GM23338 (cell line): ENCODE data around the gene DST. TPM values are rescaled to one million over a fixed set of nuclear protein-coding genes. Genes with fewer than 3 reads are reported as not detected.

Source experiments
- ATAC-seq: fragments of 200-7000 bp; cut with Tn5 transposase; 3 replicates; pipeline ENCODE4 v1.9.1; 2020
- DNase-seq: peaks from one replicate; pipeline ENCODE4 v3.0.0-alpha.2; 2015; ENCODE audit warnings: low spot score
- H2AFZ ChIP-seq: fragments of 200-600 bp; sonication (generic); 2 replicates; pipeline ENCODE4 v1.8.0; 2016; ENCODE audit warnings: antibody characterized with exemption, mild to moderate bottlenecking, moderate library complexity
- H3F3A ChIP-seq: fragments of 200-600 bp; sonication (generic); replicated peaks from 2 replicates; pipeline ENCODE4 v1.8.0; 2017; ENCODE audit warnings: antibody characterized with exemption, mixed run types, low read depth
- H3K27ac ChIP-seq: fragments of 200-600 bp; sonication (generic); 2 replicates; pipeline ENCODE4 v1.6.1; 2016; ENCODE audit warnings: low read depth
- H3K27me3 ChIP-seq: fragments of 200-600 bp; sonication (generic); 2 replicates; pipeline ENCODE4 v1.8.0; 2016; ENCODE audit warnings: mild to moderate bottlenecking, mixed run types, moderate library complexity; ENCODE audit not compliant: insufficient read depth
- H3K36me3 ChIP-seq: fragments of 200-600 bp; sonication (generic); 2 replicates; pipeline ENCODE4 v1.8.0; 2016; ENCODE audit warnings: mild to moderate bottlenecking; ENCODE audit not compliant: insufficient read depth
- H3K4me1 ChIP-seq: fragments of 200-600 bp; sonication (generic); 2 replicates; pipeline ENCODE4 v1.8.0; 2016; ENCODE audit warnings: mild to moderate bottlenecking, moderate library complexity; ENCODE audit not compliant: insufficient read depth
- H3K4me2 ChIP-seq: fragments of 200-600 bp; sonication (generic); 2 replicates; pipeline ENCODE4 v1.7.1; 2017; ENCODE audit warnings: mixed run types
- H3K4me3 ChIP-seq: fragments of 200-600 bp; sonication (generic); 2 replicates; pipeline ENCODE4 v1.6.1; 2016; ENCODE audit warnings: mixed run types
- H3K79me2 ChIP-seq: fragments of 200-600 bp; sonication (generic); replicated peaks from 2 replicates; pipeline ENCODE4 v1.8.0; 2017; ENCODE audit warnings: mild to moderate bottlenecking; ENCODE audit not compliant: insufficient read depth
- H3K9me2 ChIP-seq: fragments of 200-600 bp; sonication (generic); 2 replicates; pipeline ENCODE4 v1.8.0; 2017; ENCODE audit not compliant: insufficient read depth
- H4K20me1 ChIP-seq: fragments of 200-600 bp; sonication (generic); replicated peaks from 2 replicates; pipeline ENCODE4 v1.8.0; 2017; ENCODE audit warnings: mild to moderate bottlenecking; ENCODE audit not compliant: insufficient read depth
- H3K27ac Mint-ChIP-seq: 2 replicates; pipeline ENCODE4 v1.8.0; 2020; ENCODE audit warnings: inconsistent platforms, mild to moderate bottlenecking, moderate library complexity, mixed read lengths
- H3K27me3 Mint-ChIP-seq: 3 replicates; pipeline ENCODE4 v1.8.0; 2022; ENCODE audit warnings: low read depth, mild to moderate bottlenecking, moderate library complexity, mixed read lengths, inconsistent platforms; ENCODE audit not compliant: insufficient read depth, poor library complexity
- H3K36me3 Mint-ChIP-seq: 3 replicates; pipeline ENCODE4 v1.8.0; 2021; ENCODE audit warnings: low read depth, mild to moderate bottlenecking, inconsistent platforms, moderate library complexity, mixed read lengths
- H3K4me1 Mint-ChIP-seq: 3 replicates; pipeline ENCODE4 v1.8.0; 2020; ENCODE audit warnings: mild to moderate bottlenecking, inconsistent platforms, mixed read lengths
- H3K4me3 Mint-ChIP-seq: 3 replicates; pipeline ENCODE4 v1.8.0; 2021; ENCODE audit warnings: moderate library complexity, mild to moderate bottlenecking, inconsistent platforms, mixed read lengths
- H3K9me3 Mint-ChIP-seq: 3 replicates; pipeline ENCODE4 v1.8.0; 2020; ENCODE audit warnings: moderate library complexity, mild to moderate bottlenecking, inconsistent platforms, mixed read lengths
- CREB1 ChIP-seq: fragments of 250-450 bp; sonication (Bioruptor Pico); IDR thresholded peaks from 2 replicates; pipeline ENCODE4 v1.5.0; 2020; ENCODE audit warnings: low read depth, mild to moderate bottlenecking, moderate library complexity
- CTCF ChIP-seq, 2 experiments: fragments of 200-600 bp in 1 of 2; sonication (generic) in 1 of 2; conservative IDR thresholded peaks; 2 replicates each; pipeline versions ENCODE4 v1.5.1 to v1.6.1; 2016 to 2017; ENCODE audit warnings: antibody characterized with exemption in 2 of 2, low read depth in 2 of 2, mild to moderate bottlenecking in 2 of 2, moderate library complexity in 1 of 2
- ETS1 ChIP-seq: IDR thresholded peaks from 2 replicates; pipeline ENCODE4 v1.6.1; 2016; ENCODE audit warnings: antibody characterized with exemption
- EZH2 ChIP-seq: fragments of 200-600 bp; sonication (generic); IDR thresholded peaks from one replicate; pipeline ENCODE4 v1.8.0; 2017; ENCODE audit warnings: antibody characterized with exemption, mild to moderate bottlenecking, low read depth; ENCODE audit not compliant: unreplicated experiment
- EZH2phosphoT487 ChIP-seq: fragments of 200-600 bp; sonication (generic); IDR thresholded peaks from one replicate; pipeline ENCODE4 v1.8.1; 2018; ENCODE audit warnings: antibody characterized with exemption; ENCODE audit not compliant: unreplicated experiment
- JUNB ChIP-seq: IDR thresholded peaks from one replicate; pipeline ENCODE4 v1.6.1; 2016; ENCODE audit warnings: antibody characterized with exemption; ENCODE audit not compliant: unreplicated experiment
- NANOG ChIP-seq: IDR thresholded peaks from 2 replicates; pipeline ENCODE4 v1.6.1; 2016; ENCODE audit warnings: antibody characterized with exemption, borderline replicate concordance
- POLR2AphosphoS5 ChIP-seq: IDR thresholded peaks from 2 replicates; pipeline ENCODE4 v1.6.1; 2016; ENCODE audit warnings: antibody characterized with exemption, low read depth
- REST ChIP-seq: IDR thresholded peaks from one replicate; pipeline ENCODE4 v1.6.1; 2018; ENCODE audit warnings: antibody characterized with exemption; ENCODE audit not compliant: unreplicated experiment
- STAT1 ChIP-seq: IDR thresholded peaks from one replicate; pipeline ENCODE4 v1.6.1; 2016; ENCODE audit warnings: antibody characterized with exemption; ENCODE audit not compliant: unreplicated experiment
- ZNF114 ChIP-seq: fragments of 250-450 bp; sonication (Bioruptor Pico); IDR thresholded peaks from 2 replicates; pipeline ENCODE4 v1.5.0; 2020; ENCODE audit warnings: mild to moderate bottlenecking, moderate library complexity
- ZNF331 ChIP-seq: fragments of 250-450 bp; sonication (Bioruptor Pico); IDR thresholded peaks from 2 replicates; pipeline ENCODE4 v1.5.0; 2020; ENCODE audit warnings: low read depth, mild to moderate bottlenecking, moderate library complexity
- polyA plus RNA-seq: library from polyadenylated mRNA; unstranded; fragments of >200 nt; fragmentation: Nextera tagmentation; extraction: Ambion mirVana; gene quantifications from 2 replicates; pipeline ENCODE4 v1.2.1, GENCODE V29; 2016
- total RNA-seq: library from RNA; depleted of rRNA; stranded (reverse); fragments of >200 nt; shearing (Covaris generic); gene quantifications from 2 replicates; pipeline ENCODE4 v1.2.3, GENCODE V29; 2014

The DST gene
- total and polyA plus RNA-seq, 2 experiments from 2014 or later = 88.7 to 188 TPM

- DNase-seq (no peak), ATAC-seq (no peak)
- H3K4me2 ChIP-seq = no peak overlapping the region
- no peak overlapping the region for H3K27ac ChIP-seq
- H2AFZ ChIP-seq = no peak overlapping the region
- H3K9me2 ChIP-seq = no peaks in the 10 kb centered on the region
- TF ChIP-seq REST (no peak), NANOG (no peak), EZH2phosphoT487 (no peak), ETS1 (no peak)
- Mint-ChIP-seq H3K27ac (no peak overlapping the region), H3K4me3 (no peak overlapping the region), H3K27me3 (peaks cover 1% of the 10 kb centered on the region), H3K9me3 (no peaks in the 10 kb centered on the region), H3K4me1 (peaks cover 49% of the 10 kb centered on the region), H3K36me3 (no peaks in the 10 kb centered on the region)
- peaks cover 26% of the 10 kb centered on the region for H3K4me1 ChIP-seq
- H3K27me3 ChIP-seq = no peaks in the 10 kb centered on the region
- H3K4me3 ChIP-seq = no peak overlapping the region
- 0 out of 2 replicates have a peak, but pooled peaks cover 4% of the 10 kb centered on the region for H4K20me1 ChIP-seq
- peaks cover 22% of the 10 kb centered on the region for H3K79me2 ChIP-seq
- H3F3A ChIP-seq = no peaks in the 10 kb centered on the region
- H3K36me3 ChIP-seq = no peaks in the 10 kb centered on the region
Observed at GRCh38 chr6:56656466-56656865, 13.8 kb upstream of the DST start.

- no peaks in the 10 kb centered on the region for H3K9me2 ChIP-seq
- H3K27ac Mint-ChIP-seq = no peak overlapping the region
- H3K4me3 ChIP-seq = no peak overlapping the region
- peaks cover 21% of the 10 kb centered on the region for H3K4me1 ChIP-seq
- peaks cover 1% of the 10 kb centered on the region for H3K27me3 Mint-ChIP-seq
- no peaks in the 10 kb centered on the region for H3K36me3 ChIP-seq
- H2AFZ ChIP-seq = no peak overlapping the region
- H3K79me2 ChIP-seq = peaks cover 22% of the 10 kb centered on the region
- peaks cover 47% of the 10 kb centered on the region for H3K4me1 Mint-ChIP-seq
- 0 out of 2 replicates have a peak, but pooled peaks cover 5% of the 10 kb centered on the region for H4K20me1 ChIP-seq
- H3K9me3 Mint-ChIP-seq = no peaks in the 10 kb centered on the region
- no peak overlapping the region for H3K27ac ChIP-seq
- H3K36me3 Mint-ChIP-seq = no peaks in the 10 kb centered on the region
- no peak for ATAC-seq
- no peak for DNase-seq
- no peaks in the 10 kb centered on the region for H3F3A ChIP-seq
- H3K4me2 ChIP-seq = no peak overlapping the region
- H3K4me3 Mint-ChIP-seq = no peak overlapping the region
- H3K27me3 ChIP-seq = no peaks in the 10 kb centered on the region
- no peak for TF ChIP-seq EZH2
- TF ChIP-seq CTCF (conservative IDR thresholded peaks at IDR 0.05; ENCODE audit: low read depth in 2 of 2) = no peak
- no peak for TF ChIP-seq EZH2phosphoT487
- TF ChIP-seq STAT1 = no peak
- TF ChIP-seq NANOG = no peak
- no peak for TF ChIP-seq JUNB
- no peak for TF ChIP-seq REST
- TF ChIP-seq ZNF331 (CRISPR knock-in tag) = no peak
- no peak for TF ChIP-seq ETS1
- no peak for TF ChIP-seq CREB1 (CRISPR knock-in tag)
- no peak for TF ChIP-seq POLR2AphosphoS5
- no peak for TF ChIP-seq ZNF114 (CRISPR knock-in tag)
Observed at GRCh38 chr6:56655996-56656395, 13.3 kb upstream of the DST start.
